Measurements from ENCODE around the gene SETX. TPM values are rescaled to one million over a fixed set of nuclear protein-coding genes. Genes with fewer than 3 reads are reported as not detected.

Gene SETX
- total RNA-seq, 1 donor from 2014 or later, result 45.6 TPM

DNA sequence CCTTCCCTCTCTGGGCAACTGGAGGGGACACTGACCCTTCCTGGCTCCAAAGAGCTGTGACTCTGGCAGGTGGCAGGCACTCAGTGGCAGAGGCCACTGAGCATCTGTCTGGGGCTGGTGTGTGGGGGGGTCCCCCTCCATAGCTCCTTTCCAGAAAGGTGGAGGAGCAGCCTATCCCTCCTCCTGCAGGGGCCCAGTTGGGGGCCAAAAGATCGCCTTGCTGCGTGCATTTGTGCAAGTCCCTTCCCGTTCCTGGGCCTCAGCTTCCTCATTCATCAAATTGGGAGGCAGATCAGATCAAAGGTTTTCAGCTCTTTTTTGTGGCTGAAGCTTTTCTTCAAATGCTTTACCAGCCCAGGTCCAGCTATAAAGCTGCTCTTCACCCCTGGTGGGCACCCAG, 115.3 kb downstream of the SETX start:
- H2AFZ ChIP-seq (ENCODE audit: low read depth, low read length), result no peak overlapping the region
- H4K20me1 ChIP-seq (ENCODE audit: insufficient read depth, low read length), result peaks cover 9% of the 10 kb centered on the region
- H3K4me2 ChIP-seq (ENCODE audit: low read length), result no peak overlapping the region
- H3K9me3 Mint-ChIP-seq (ENCODE audit: unreplicated experiment), result no peaks in the 10 kb centered on the region
- DNase-seq (ENCODE audit: low read depth) (no peak), FAIRE-seq (no peak)
- no peak overlapping the region for H3K27ac ChIP-seq (ENCODE audit: low read depth, low read length)
- H3K4me1 ChIP-seq (ENCODE audit: insufficient read depth, low read length), result peaks cover 11% of the 10 kb centered on the region
- H3K4me1 Mint-ChIP-seq (ENCODE audit: low read depth, unreplicated experiment), result peaks cover 1% of the 10 kb centered on the region
- H3K79me2 ChIP-seq (ENCODE audit: insufficient read depth, low read length), result no peaks in the 10 kb centered on the region
- H3K27me3 ChIP-seq (ENCODE audit: insufficient read depth, low read length), result peaks cover 24% of the 10 kb centered on the region
- no peak overlapping the region for H3K4me3 Mint-ChIP-seq (ENCODE audit: unreplicated experiment)
- H3K9me3 ChIP-seq (ENCODE audit: insufficient read depth, low read depth, low read length), result no peaks in the 10 kb centered on the region
- no peak overlapping the region for H3K27ac Mint-ChIP-seq (ENCODE audit: unreplicated experiment)
- peaks cover 66% of the 10 kb centered on the region for H3K27me3 Mint-ChIP-seq (ENCODE audit: low read depth, unreplicated experiment)
- H3K9ac ChIP-seq (ENCODE audit: low read length), result no peak overlapping the region
- H3K36me3 Mint-ChIP-seq (ENCODE audit: low read depth, unreplicated experiment), result no peaks in the 10 kb centered on the region
- TF ChIP-seq, protein P1, sequence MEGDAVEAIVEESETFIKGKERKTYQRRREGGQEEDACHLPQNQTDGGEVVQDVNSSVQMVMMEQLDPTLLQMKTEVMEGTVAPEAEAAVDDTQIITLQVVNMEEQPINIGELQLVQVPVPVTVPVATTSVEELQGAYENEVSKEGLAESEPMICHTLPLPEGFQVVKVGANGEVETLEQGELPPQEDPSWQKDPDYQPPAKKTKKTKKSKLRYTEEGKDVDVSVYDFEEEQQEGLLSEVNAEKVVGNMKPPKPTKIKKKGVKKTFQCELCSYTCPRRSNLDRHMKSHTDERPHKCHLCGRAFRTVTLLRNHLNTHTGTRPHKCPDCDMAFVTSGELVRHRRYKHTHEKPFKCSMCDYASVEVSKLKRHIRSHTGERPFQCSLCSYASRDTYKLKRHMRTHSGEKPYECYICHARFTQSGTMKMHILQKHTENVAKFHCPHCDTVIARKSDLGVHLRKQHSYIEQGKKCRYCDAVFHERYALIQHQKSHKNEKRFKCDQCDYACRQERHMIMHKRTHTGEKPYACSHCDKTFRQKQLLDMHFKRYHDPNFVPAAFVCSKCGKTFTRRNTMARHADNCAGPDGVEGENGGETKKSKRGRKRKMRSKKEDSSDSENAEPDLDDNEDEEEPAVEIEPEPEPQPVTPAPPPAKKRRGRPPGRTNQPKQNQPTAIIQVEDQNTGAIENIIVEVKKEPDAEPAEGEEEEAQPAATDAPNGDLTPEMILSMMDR (IDR thresholded peaks at IDR 0.05; ENCODE audit: insufficient read depth, low read depth, low read length), result no peak
- TF ChIP-seq EZH2 (IDR thresholded peaks at IDR 0.05; ENCODE audit: insufficient read depth, low read length), result no peak
- H3K4me3 ChIP-seq (ENCODE audit: insufficient read depth, low read depth, low read length), result no peak overlapping the region
- no peaks in the 10 kb centered on the region for H3K36me3 ChIP-seq (ENCODE audit: insufficient read depth, low read length)

DNA sequence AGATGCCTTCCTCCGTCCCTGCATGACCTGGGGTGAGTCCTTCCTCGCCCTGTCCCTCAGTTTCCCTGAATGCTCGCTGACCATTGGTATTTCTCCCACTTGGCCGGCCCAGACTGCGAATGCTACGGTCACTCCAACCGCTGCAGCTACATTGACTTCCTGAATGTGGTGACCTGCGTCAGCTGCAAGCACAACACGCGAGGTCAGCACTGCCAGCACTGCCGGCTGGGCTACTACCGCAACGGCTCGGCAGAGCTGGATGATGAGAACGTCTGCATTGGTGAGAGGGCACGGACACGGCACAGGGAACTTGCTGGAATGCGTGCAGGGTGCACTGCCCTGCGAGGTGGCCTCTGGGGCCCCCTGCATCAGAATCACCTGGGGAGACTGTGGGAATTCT, 115.8 kb downstream of the SETX start:
- no peaks in the 10 kb centered on the region for H3K79me2 ChIP-seq (ENCODE audit: insufficient read depth, low read length)
- no peaks in the 10 kb centered on the region for H3K9me3 Mint-ChIP-seq (ENCODE audit: unreplicated experiment)
- no peak overlapping the region for H3K27ac ChIP-seq (ENCODE audit: low read depth, low read length)
- H3K4me2 ChIP-seq (ENCODE audit: low read length), result no peak overlapping the region
- no peak overlapping the region for H3K4me3 ChIP-seq (ENCODE audit: insufficient read depth, low read depth, low read length)
- peaks cover 1% of the 10 kb centered on the region for H3K4me1 Mint-ChIP-seq (ENCODE audit: low read depth, unreplicated experiment)
- peaks cover 67% of the 10 kb centered on the region for H3K27me3 Mint-ChIP-seq (ENCODE audit: low read depth, unreplicated experiment)
- H3K4me3 Mint-ChIP-seq (ENCODE audit: unreplicated experiment), result no peak overlapping the region
- no peaks in the 10 kb centered on the region for H3K9me3 ChIP-seq (ENCODE audit: insufficient read depth, low read depth, low read length)
- H3K9ac ChIP-seq (ENCODE audit: low read length), result no peak overlapping the region
- no peaks in the 10 kb centered on the region for H3K36me3 ChIP-seq (ENCODE audit: insufficient read depth, low read length)
- peaks cover 9% of the 10 kb centered on the region for H4K20me1 ChIP-seq (ENCODE audit: insufficient read depth, low read length)
- H2AFZ ChIP-seq (ENCODE audit: low read depth, low read length), result no peak overlapping the region
- H3K36me3 Mint-ChIP-seq (ENCODE audit: low read depth, unreplicated experiment), result no peaks in the 10 kb centered on the region
- peak; percentile 5 for TF ChIP-seq EZH2 (IDR thresholded peaks at IDR 0.05; ENCODE audit: insufficient read depth, low read length)
- TF ChIP-seq, protein P1 (IDR thresholded peaks at IDR 0.05; ENCODE audit: insufficient read depth, low read depth, low read length), result no peak
- FAIRE-seq (no peak), DNase-seq (ENCODE audit: low read depth) (no peak)
- H3K27ac Mint-ChIP-seq (ENCODE audit: unreplicated experiment), result no peak overlapping the region
- peaks cover 24% of the 10 kb centered on the region for H3K27me3 ChIP-seq (ENCODE audit: insufficient read depth, low read length)
- peaks cover 11% of the 10 kb centered on the region for H3K4me1 ChIP-seq (ENCODE audit: insufficient read depth, low read length)

DNA sequence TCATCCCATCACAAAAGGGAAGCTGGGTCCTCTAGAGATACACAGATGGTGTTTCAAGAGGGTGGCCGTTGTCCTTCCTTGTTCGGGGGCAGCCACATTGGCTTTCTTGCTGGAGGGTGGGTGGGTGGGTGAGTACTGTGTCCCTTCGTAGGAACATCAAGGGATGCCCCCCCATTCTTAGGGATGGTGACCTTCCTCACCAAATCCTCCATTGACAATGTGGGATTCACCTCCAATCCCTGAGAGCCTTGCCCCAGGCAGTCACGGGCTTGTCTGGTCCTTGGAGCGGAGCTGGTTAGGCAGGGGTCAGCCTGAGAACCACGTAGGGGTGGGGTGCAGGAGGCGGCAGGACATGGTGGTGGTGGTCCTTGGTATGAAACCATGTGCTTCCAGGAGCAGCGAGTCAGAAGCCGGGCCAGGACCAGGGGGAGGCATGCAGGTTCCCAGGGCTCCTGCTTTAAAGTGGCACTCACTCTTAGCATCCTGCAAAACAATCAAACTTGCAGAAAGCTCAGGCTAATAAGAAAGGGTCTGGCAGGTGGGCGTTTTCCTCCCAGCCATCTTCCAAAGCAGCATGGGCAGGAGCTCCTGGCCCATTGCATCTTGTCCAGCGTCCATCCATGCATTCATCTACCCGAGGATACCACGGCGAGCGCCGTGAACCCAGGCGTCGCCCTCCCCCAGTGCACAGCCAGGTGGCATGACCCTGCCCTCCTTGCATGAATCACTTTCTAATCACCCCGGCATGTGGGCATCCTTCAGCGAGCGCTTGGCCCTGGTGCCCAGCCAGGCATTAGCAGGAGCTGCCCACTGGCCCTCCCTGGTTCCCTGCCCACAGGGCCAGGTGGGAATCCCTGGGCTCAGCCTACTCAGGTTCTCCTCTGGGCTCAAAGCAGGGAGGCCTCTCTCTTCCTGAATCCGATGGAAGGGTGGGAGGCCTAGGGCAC, 116.5 kb downstream of the SETX start:
- peaks cover 29% of the 10 kb centered on the region for H3K27me3 ChIP-seq (ENCODE audit: insufficient read depth, low read length)
- H3K27ac ChIP-seq (ENCODE audit: low read depth, low read length), result no peak overlapping the region
- no peak overlapping the region for H3K9ac ChIP-seq (ENCODE audit: low read length)
- Mint-ChIP-seq H3K27ac (ENCODE audit: unreplicated experiment) (no peak overlapping the region), H3K36me3 (ENCODE audit: low read depth, unreplicated experiment) (no peaks in the 10 kb centered on the region), H3K4me3 (ENCODE audit: unreplicated experiment) (no peak overlapping the region), H3K4me1 (ENCODE audit: low read depth, unreplicated experiment) (peaks cover 1% of the 10 kb centered on the region), H3K9me3 (ENCODE audit: unreplicated experiment) (no peaks in the 10 kb centered on the region), H3K27me3 (ENCODE audit: low read depth, unreplicated experiment) (peaks cover 65% of the 10 kb centered on the region)
- peaks cover 9% of the 10 kb centered on the region for H4K20me1 ChIP-seq (ENCODE audit: insufficient read depth, low read length)
- no peaks in the 10 kb centered on the region for H3K9me3 ChIP-seq (ENCODE audit: insufficient read depth, low read depth, low read length)
- H3K36me3 ChIP-seq (ENCODE audit: insufficient read depth, low read length), result no peaks in the 10 kb centered on the region
- H3K4me3 ChIP-seq (ENCODE audit: insufficient read depth, low read depth, low read length), result no peak overlapping the region
- DNase-seq (ENCODE audit: low read depth) (no peak), FAIRE-seq (no peak)
- no peak overlapping the region for H2AFZ ChIP-seq (ENCODE audit: low read depth, low read length)
- TF ChIP-seq EZH2 (IDR thresholded peaks at IDR 0.05; ENCODE audit: insufficient read depth, low read length), result no peak
- TF ChIP-seq, protein P1 (IDR thresholded peaks at IDR 0.05; ENCODE audit: insufficient read depth, low read depth, low read length), result no peak
- H3K79me2 ChIP-seq (ENCODE audit: insufficient read depth, low read length), result no peaks in the 10 kb centered on the region
- peaks cover 11% of the 10 kb centered on the region for H3K4me1 ChIP-seq (ENCODE audit: insufficient read depth, low read length)
- no peak overlapping the region for H3K4me2 ChIP-seq (ENCODE audit: low read length)

All from astrocyte (in vitro differentiated cells and primary cell).